ENCODE data around the gene PRKCA. TPM values are rescaled to one million over a fixed set of nuclear protein-coding genes. Genes with fewer than 3 reads are reported as not detected.

Gene PRKCA
- total and polyA plus RNA-seq, 2 donors (not counting 3 experiments of a cell fraction or from before 2014, with no cell fraction given), result 7.5 to 34.2 TPM

DNA sequence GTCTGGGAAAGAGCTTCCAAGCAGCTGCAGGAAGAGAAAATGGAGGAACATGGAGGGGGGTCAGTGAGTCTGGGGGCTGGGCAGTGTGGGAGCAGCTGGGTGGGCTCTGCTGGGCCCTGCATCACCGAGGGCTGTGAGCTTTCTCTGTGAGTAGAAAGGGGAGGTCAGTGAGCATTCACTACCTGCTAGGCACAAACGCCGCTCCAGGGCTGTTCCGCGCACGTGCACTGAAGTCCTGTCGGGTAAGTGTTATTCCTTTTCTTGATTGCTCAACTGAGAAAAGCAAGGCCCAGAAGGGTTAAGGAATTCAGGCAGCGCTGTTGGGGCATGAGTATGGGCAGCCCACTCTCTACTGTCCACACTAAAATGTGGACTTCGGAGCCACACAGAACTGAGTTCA lies 537.2 kb downstream of the PRKCA start:
- TF ChIP-seq, protein P1, sequence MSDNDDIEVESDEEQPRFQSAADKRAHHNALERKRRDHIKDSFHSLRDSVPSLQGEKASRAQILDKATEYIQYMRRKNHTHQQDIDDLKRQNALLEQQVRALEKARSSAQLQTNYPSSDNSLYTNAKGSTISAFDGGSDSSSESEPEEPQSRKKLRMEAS (IDR thresholded peaks at IDR 0.05; ENCODE audit: insufficient read depth, insufficient read length), result no peak
- TF ChIP-seq, protein P2, sequence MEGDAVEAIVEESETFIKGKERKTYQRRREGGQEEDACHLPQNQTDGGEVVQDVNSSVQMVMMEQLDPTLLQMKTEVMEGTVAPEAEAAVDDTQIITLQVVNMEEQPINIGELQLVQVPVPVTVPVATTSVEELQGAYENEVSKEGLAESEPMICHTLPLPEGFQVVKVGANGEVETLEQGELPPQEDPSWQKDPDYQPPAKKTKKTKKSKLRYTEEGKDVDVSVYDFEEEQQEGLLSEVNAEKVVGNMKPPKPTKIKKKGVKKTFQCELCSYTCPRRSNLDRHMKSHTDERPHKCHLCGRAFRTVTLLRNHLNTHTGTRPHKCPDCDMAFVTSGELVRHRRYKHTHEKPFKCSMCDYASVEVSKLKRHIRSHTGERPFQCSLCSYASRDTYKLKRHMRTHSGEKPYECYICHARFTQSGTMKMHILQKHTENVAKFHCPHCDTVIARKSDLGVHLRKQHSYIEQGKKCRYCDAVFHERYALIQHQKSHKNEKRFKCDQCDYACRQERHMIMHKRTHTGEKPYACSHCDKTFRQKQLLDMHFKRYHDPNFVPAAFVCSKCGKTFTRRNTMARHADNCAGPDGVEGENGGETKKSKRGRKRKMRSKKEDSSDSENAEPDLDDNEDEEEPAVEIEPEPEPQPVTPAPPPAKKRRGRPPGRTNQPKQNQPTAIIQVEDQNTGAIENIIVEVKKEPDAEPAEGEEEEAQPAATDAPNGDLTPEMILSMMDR (IDR thresholded peaks at IDR 0.05; ENCODE audit: extremely low read depth in 1 of 2, insufficient read depth in 1 of 2, low read depth in 1 of 2, low read length in 2 of 2), result no peak
- TF ChIP-seq POLR2AphosphoS5 (IDR thresholded peaks at IDR 0.05; ENCODE audit: insufficient read depth, low read depth, low read length), result no peak
- no peak for TF ChIP-seq EZH2 (IDR thresholded peaks at IDR 0.05; ENCODE audit: borderline replicate concordance, low read depth, low read length, severe bottlenecking)
- no peak for TF ChIP-seq FOS (IDR thresholded peaks at IDR 0.05; ENCODE audit: borderline replicate concordance, insufficient read depth, low read length)
- no peak for TF ChIP-seq JUN (IDR thresholded peaks at IDR 0.05; ENCODE audit: borderline replicate concordance, insufficient read depth, insufficient read length, low read depth)
- no peak for TF ChIP-seq POLR2A (IDR thresholded peaks at IDR 0.05; ENCODE audit: low read depth, low read length)
- TF ChIP-seq MYC (IDR thresholded peaks at IDR 0.05; ENCODE audit: low read depth, low read length), result no peak
- TF ChIP-seq GATA2 (IDR thresholded peaks at IDR 0.05; ENCODE audit: insufficient read depth, insufficient read length, low read depth, low read length), result no peak
- no peak overlapping the region for H3K9ac ChIP-seq (replicated peaks; ENCODE audit: extremely low read depth, insufficient read depth, low read length)
- FAIRE-seq (no peak), DNase-seq (ENCODE audit: low read depth, low spot score) (no peak)
- CTCF ChIA-PET, result no interaction called here
- no peaks in the 10 kb centered on the region for H3K79me2 ChIP-seq (ENCODE audit: control insufficient read depth, insufficient read depth, low read length)
- no peaks in the 10 kb centered on the region for H3K9me3 ChIP-seq (replicated peaks; ENCODE audit: control insufficient read depth, insufficient read depth, low read length)
- H4K20me1 ChIP-seq (replicated peaks; ENCODE audit: control insufficient read depth, extremely low read depth, insufficient read depth, low read length), result no peaks in the 10 kb centered on the region
- dilution Hi-C loops (cut with MboI; ENCODE audit: extremely low pct_ligation_motif_present, low sequenced_read_pairs), result no loop called here
- H3K27ac ChIP-seq (ENCODE audit: insufficient read depth, low read depth, low read length), result no peak overlapping the region
- H3K4me1 ChIP-seq (ENCODE audit: control insufficient read depth, extremely low read depth, insufficient read depth, low read length), result no peaks in the 10 kb centered on the region
- H3K4me3 ChIP-seq (replicated peaks in 1 of 3; ENCODE audit: insufficient read depth in 1 of 3, low read depth in 1 of 3, low read length in 3 of 3), result no peak overlapping the region
- H2AFZ ChIP-seq (ENCODE audit: low read depth, low read length), result no peak overlapping the region
- H3K4me2 ChIP-seq (ENCODE audit: insufficient read depth, low read length), result no peak overlapping the region
- POLR2A ChIA-PET, result no interaction called here
- no TSS peak for BruUV-seq (replicated peaks)
- intact Hi-C loops (cut with micrococcal nuclease), result no loop called here
- no peaks in the 10 kb centered on the region for H3K9me1 ChIP-seq (replicated peaks; ENCODE audit: control insufficient read depth, extremely low read depth, insufficient read depth, low read length)
- H3K27me3 ChIP-seq (ENCODE audit: control insufficient read depth in 2 of 2, insufficient read depth in 2 of 2, low read length in 2 of 2), result peaks cover 5 to 7% of the 10 kb centered on the region in 2 experiments
- no peaks in the 10 kb centered on the region for H3K36me3 ChIP-seq (ENCODE audit: control insufficient read depth in 2 of 2, extremely low read depth in 1 of 2, insufficient read depth in 2 of 2, low read length in 2 of 2)

All from endothelial cell of umbilical vein (primary cell).